ENCODE measurements around the gene TSPAN18. TPM values are rescaled to one million over a fixed set of nuclear protein-coding genes. Genes with fewer than 3 reads are reported as not detected.

Gene TSPAN18
- polyA plus RNA-seq, 1 experiment, result 0.98 TPM

DNA sequence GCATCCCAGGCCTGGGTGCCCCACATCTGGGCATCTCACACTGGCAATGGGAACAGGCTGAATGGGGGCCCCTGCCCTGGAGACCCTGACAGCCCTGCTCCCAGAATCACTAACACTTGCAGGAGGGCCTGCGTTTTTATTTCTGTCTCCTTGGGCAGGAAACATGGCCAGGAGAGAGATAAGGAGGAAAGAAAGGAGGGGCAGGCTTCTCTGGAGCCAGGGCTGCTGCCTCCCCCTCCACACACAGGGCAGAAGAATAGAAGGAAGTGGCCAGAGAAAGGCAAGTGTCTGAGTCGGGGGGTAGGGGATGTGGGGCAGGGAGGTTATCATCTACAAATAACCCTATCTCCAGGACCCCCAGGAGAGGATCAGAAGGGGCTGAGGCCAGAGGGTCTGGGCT, 25.5 kb upstream of the TSPAN18 start:
- H3K27ac ChIP-seq (ENCODE audit: low read depth, low read length), result no peak overlapping the region
- POLR2A ChIA-PET, result no interaction called here
- CTCF ChIA-PET, result no interaction called here
- peaks cover 37% of the 10 kb centered on the region for H3K27me3 ChIP-seq (ENCODE audit: control insufficient read depth, insufficient read depth, low read length)
- TF ChIP-seq CTCF (IDR thresholded peaks at IDR 0.05; ENCODE audit: low read depth, low read length), result no peak
- no peak overlapping the region for H3K4me3 ChIP-seq (ENCODE audit: low read depth, low read length)
- no peaks in the 10 kb centered on the region; the same call in 1 of the 2 replicates for H3K9me3 ChIP-seq (ENCODE audit: control insufficient read depth, insufficient read depth, low read length)
- DNase-seq (ENCODE audit: low read depth, low spot score), result no peak

DNA sequence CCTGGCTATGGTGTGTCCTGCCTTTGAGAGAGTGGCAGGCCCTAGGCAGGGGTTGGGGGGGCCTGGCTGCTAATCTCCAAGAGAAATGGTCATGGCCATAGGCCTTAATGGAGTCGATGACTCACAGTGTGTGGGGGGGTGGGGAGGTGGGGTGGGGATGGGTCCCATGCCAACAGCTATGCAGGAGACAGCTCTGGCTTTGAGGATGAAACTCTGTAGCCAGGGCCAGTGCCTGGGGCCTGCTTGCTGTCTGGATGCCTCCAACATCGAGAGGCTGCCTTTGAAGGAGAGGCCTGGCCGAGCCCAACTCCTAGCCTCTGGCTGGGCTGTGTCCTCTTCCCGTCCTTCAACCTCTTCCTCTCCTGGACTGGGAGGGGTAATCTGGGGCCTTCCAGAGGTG, 23.9 kb upstream of the TSPAN18 start:
- Histone ChIP-seq H3K27me3 (ENCODE audit: control insufficient read depth, insufficient read depth, low read length) (peaks cover 32% of the 10 kb centered on the region), H3K4me3 (ENCODE audit: low read depth, low read length) (no peak overlapping the region), H3K9me3 (ENCODE audit: control insufficient read depth, insufficient read depth, low read length) (no peaks in the 10 kb centered on the region; the same call in 1 of the 2 replicates), H3K27ac (ENCODE audit: low read depth, low read length) (no peak overlapping the region)
- TF ChIP-seq CTCF (IDR thresholded peaks at IDR 0.05; ENCODE audit: low read depth, low read length), result no peak
- DNase-seq (ENCODE audit: low read depth, low spot score), result no peak
- ChIA-PET CTCF (interaction anchor here (1.0 kb wide), 1 partner anchor 209 kb away, joined by 3 read pairs; no protein-coding TSS in a partner anchor), POLR2A (no interaction called here)

GRCh38 chr11:44707094-44707493, 19.7 kb upstream of the TSPAN18 start:
- DNase-seq (ENCODE audit: low read depth, low spot score), result no peak

DNA sequence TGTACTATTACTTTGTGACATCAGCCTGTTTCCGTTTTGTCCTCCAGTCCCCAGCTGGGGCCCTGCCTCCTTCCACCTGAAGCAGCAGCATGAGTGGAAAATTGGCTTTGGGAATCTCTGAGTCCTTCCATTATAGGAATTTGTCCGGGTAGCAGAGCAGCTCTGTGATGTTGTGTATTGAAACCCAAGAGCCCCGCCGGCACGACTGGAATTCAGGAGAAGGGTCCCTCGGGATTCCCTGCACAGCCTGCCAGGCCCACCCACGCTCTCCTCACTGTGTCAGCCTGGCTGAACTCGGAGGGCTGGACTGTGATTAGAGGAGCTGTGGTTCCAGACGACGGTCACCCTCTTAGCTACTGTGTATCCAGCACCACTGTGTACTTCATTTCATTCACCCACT, 18.8 kb upstream of the TSPAN18 start:
- POLR2A ChIA-PET, result no interaction called here
- H3K27ac ChIP-seq (ENCODE audit: low read depth, low read length), result no peak overlapping the region
- no peak overlapping the region for H3K4me3 ChIP-seq (ENCODE audit: low read depth, low read length)
- CTCF ChIA-PET, result no interaction called here
- no peak for TF ChIP-seq CTCF (IDR thresholded peaks at IDR 0.05; ENCODE audit: low read depth, low read length)
- no peaks in the 10 kb centered on the region; the same call in 1 of the 2 replicates for H3K9me3 ChIP-seq (ENCODE audit: control insufficient read depth, insufficient read depth, low read length)
- H3K27me3 ChIP-seq (ENCODE audit: control insufficient read depth, insufficient read depth, low read length), result peaks cover 33% of the 10 kb centered on the region
- DNase-seq (ENCODE audit: low read depth, low spot score), result no peak

More at GRCh38 chr11:44707094-44707493, 19.7 kb upstream of the TSPAN18 start:
- no peak overlapping the region for H3K27ac ChIP-seq (ENCODE audit: low read depth, low read length)
- no peak for TF ChIP-seq CTCF (IDR thresholded peaks at IDR 0.05; ENCODE audit: low read depth, low read length)
- no peak overlapping the region for H3K4me3 ChIP-seq (ENCODE audit: low read depth, low read length)
- H3K9me3 ChIP-seq (ENCODE audit: control insufficient read depth, insufficient read depth, low read length), result no peaks in the 10 kb centered on the region; the same call in 1 of the 2 replicates
- CTCF ChIA-PET, result no interaction called here
- POLR2A ChIA-PET, result no interaction called here
- H3K27me3 ChIP-seq (ENCODE audit: control insufficient read depth, insufficient read depth, low read length), result peaks cover 28% of the 10 kb centered on the region

- ChIA-PET CTCF (interaction anchor here (0.8 kb wide), 1 partner anchor 186 kb away, joined by 3 read pairs; no protein-coding TSS in a partner anchor), POLR2A (no interaction called here)
- Histone ChIP-seq H3K27ac (ENCODE audit: low read depth, low read length) (no peak overlapping the region), H3K27me3 (ENCODE audit: control insufficient read depth, insufficient read depth, low read length) (peaks cover 33% of the 10 kb centered on the region), H3K9me3 (ENCODE audit: control insufficient read depth, insufficient read depth, low read length) (no peaks in the 10 kb centered on the region; the same call in 1 of the 2 replicates), H3K4me3 (ENCODE audit: low read depth, low read length) (no peak overlapping the region)
- DNase-seq (ENCODE audit: low read depth, low spot score), result no peak
- no peak for TF ChIP-seq CTCF (IDR thresholded peaks at IDR 0.05; ENCODE audit: low read depth, low read length)
Measured at GRCh38 chr11:44708523-44709280, 18.1 kb upstream of the TSPAN18 start.
